ENCODE measurements around the gene PTPN14. TPM values are rescaled to one million over a fixed set of nuclear protein-coding genes. Genes with fewer than 3 reads are reported as not detected.
"Not testable (repeated sequence)": the region's sequence is repeated elsewhere in the genome, so short reads cannot be mapped to it uniquely, and the experiment has no call there.

The PTPN14 gene
- total and polyA plus RNA-seq, 8 donors, result 14.9 to 38.0 (median 17.9) TPM

DNA sequence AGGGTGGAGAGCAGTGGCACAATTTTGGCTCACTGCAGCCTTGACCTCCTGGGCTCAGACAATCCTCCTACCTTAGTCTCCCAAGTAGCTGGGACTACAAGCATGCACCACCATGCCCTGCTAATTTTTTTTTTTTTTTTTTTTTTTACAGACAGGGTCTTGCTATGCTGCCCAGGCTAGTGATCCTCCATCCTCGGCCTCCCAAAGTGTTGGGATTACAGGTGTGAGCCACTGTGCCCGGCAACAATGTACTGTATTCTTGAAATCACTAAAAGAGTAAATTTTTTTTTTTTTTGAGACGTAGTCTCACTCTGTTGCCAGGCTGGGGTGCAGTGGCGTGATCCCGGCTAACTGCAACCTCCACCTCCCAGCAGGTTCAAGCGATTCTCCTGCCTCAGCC lies 152.9 kb downstream of the PTPN14 start:
- no peaks in the 10 kb centered on the region for H3K27me3 ChIP-seq
- H3K4me1 ChIP-seq, result no peaks in the 10 kb centered on the region
- ATAC-seq (no peak), DNase-seq (no peak)
- no peak overlapping the region for H3K27ac ChIP-seq
- TF ChIP-seq CTCF (IDR thresholded peaks at IDR 0.05), result no peak
- no peaks in the 10 kb centered on the region for H3K9me3 ChIP-seq
- intact Hi-C loops (cut with DNase I), result no loop called here
- H3K4me3 ChIP-seq, result no peak overlapping the region
- H3K36me3 ChIP-seq, result peaks cover 0 to 4% of the 10 kb centered on the region in 2 donors

DNA sequence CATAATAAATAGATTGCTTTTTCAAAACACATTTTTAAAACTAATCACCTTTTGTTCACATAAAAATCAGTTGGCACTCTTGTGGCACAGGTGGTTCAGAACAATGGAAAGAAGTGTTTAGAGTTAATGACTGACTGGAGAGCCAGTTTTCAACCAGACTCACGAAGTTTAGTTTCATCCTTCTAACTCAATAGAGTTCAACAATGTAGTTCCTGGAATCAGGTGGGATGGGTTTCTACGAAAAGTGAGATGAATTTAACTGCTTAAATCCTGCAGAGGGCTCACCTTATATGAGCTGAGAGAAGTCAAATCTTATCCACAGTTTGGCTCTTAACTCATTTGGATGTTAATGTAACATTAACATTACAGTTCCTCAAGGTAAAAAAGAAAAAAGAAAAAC lies 153.9 kb downstream of the PTPN14 start:
- ATAC-seq, result no peak
- no peak overlapping the region for H3K27ac ChIP-seq
- intact Hi-C loops (cut with DNase I), result no loop called here
- no peaks in the 10 kb centered on the region for H3K27me3 ChIP-seq
- H3K9me3 ChIP-seq, result no peaks in the 10 kb centered on the region
- DNase-seq, result peak in 1 of 4 donors; percentile 7
- no peak for TF ChIP-seq CTCF (IDR thresholded peaks at IDR 0.05)
- H3K36me3 ChIP-seq, result peaks cover 0 to 9% of the 10 kb centered on the region in 2 donors
- H3K4me1 ChIP-seq, result no peaks in the 10 kb centered on the region
- H3K4me3 ChIP-seq, result no peak overlapping the region

GRCh38 chr1:214396330-214396729 lies 155.1 kb downstream of the PTPN14 start:
- DNase-seq, result no peak
- Histone ChIP-seq H3K9me3 (no peaks in the 10 kb centered on the region), H3K27ac (no peak overlapping the region), H3K4me3 (no peak overlapping the region), H3K4me1 (no peaks in the 10 kb centered on the region), H3K36me3 (peaks cover 0 to 9% of the 10 kb centered on the region in 2 donors), H3K27me3 (no peaks in the 10 kb centered on the region)
- TF ChIP-seq CTCF (IDR thresholded peaks at IDR 0.05), result no peak
- ATAC-seq, result no peak
- intact Hi-C loops (cut with DNase I), result no loop called here

- ATAC-seq; H3K27ac ChIP-seq; H3K4me1 ChIP-seq; H3K36me3 ChIP-seq; DNase-seq; H3K4me3 ChIP-seq; intact Hi-C loops (cut with DNase I); H3K9me3 ChIP-seq; H3K27me3 ChIP-seq: not testable (repeated sequence)
Observed at GRCh38 chr1:214394569-214394968, 156.8 kb downstream of the PTPN14 start.

DNA sequence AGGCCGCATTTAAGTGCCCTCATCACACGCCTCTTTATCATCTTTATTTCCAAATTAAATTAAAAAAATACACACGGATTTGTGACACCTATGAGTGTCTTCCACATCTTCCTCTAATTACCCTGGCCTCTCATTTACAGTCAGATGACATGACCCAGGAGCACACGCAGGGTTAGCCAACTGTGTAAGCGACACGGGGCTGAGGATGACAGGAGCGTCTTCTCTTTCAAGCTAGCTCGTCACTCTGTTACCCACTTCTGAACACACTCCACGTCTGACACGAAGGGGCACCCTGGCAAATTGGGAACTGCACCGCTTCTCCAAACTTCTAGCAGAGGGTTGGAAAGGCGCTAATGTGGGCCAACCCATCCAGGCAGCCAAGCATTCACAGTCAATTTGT lies 158.3 kb downstream of the PTPN14 start:
- intact Hi-C loops (cut with DNase I), result no loop called here
- H3K4me1 ChIP-seq, result no peaks in the 10 kb centered on the region
- no peak for TF ChIP-seq CTCF (IDR thresholded peaks at IDR 0.05)
- no peaks in the 10 kb centered on the region for H3K9me3 ChIP-seq
- no peak for ATAC-seq
- no peak overlapping the region for H3K4me3 ChIP-seq
- no peak for DNase-seq
- H3K36me3 ChIP-seq, result peaks cover 0 to 9% of the 10 kb centered on the region in 2 donors
- no peak overlapping the region for H3K27ac ChIP-seq
- no peaks in the 10 kb centered on the region for H3K27me3 ChIP-seq

- Histone ChIP-seq H3K9me3 (no peaks in the 10 kb centered on the region), H3K4me1 (no peaks in the 10 kb centered on the region), H3K27me3 (no peaks in the 10 kb centered on the region), H3K36me3 (peaks cover 0 to 9% of the 10 kb centered on the region in 2 donors), H3K27ac (no peak overlapping the region), H3K4me3 (no peak overlapping the region)
- ATAC-seq, result no peak
- TF ChIP-seq CTCF (IDR thresholded peaks at IDR 0.05), result no peak
- no peak for DNase-seq
- intact Hi-C loops (cut with DNase I), result no loop called here
Observed at GRCh38 chr1:214391873-214392645, 159.3 kb downstream of the PTPN14 start.
